ENCODE data around the gene SORCS2.

SORCS2 gene

GRCh38 chr4:7275067-7275466 is 82.7 kb downstream of the SORCS2 start:
- DNase-seq, result no peak

- no peak for DNase-seq
Measured at GRCh38 chr4:7275490-7276154, 83.3 kb downstream of the SORCS2 start.

- DNase-seq, result no peak
Measured at GRCh38 chr4:7276515-7276914, 84.2 kb downstream of the SORCS2 start.

GRCh38 chr4:7278071-7278765 is 85.9 kb downstream of the SORCS2 start:
- no peak for DNase-seq

GRCh38 chr4:7278981-7279380 is 86.6 kb downstream of the SORCS2 start:
- DNase-seq, result no peak

GRCh38 chr4:7279902-7280301 is 87.6 kb downstream of the SORCS2 start:
- no peak for DNase-seq

- DNase-seq, result no peak
Measured at GRCh38 chr4:7280926-7281690, 88.8 kb downstream of the SORCS2 start.

- DNase-seq, result no peak
Measured at GRCh38 chr4:7281691-7282665, 89.6 kb downstream of the SORCS2 start.

GRCh38 chr4:7282786-7283440 is 90.6 kb downstream of the SORCS2 start:
- no peak for DNase-seq

- DNase-seq, result no peak
Measured at GRCh38 chr4:7285244-7286094, 93.1 kb downstream of the SORCS2 start.

GRCh38 chr4:7286170-7286569 is 93.8 kb downstream of the SORCS2 start:
- no peak for DNase-seq

- no peak for DNase-seq
Measured at GRCh38 chr4:7286798-7287197, 94.5 kb downstream of the SORCS2 start.

- DNase-seq, result no peak
Measured at GRCh38 chr4:7287274-7287917, 95.1 kb downstream of the SORCS2 start.

GRCh38 chr4:7287918-7288280 is 95.6 kb downstream of the SORCS2 start:
- DNase-seq, result no peak

GRCh38 chr4:7288751-7289523 is 96.6 kb downstream of the SORCS2 start:
- DNase-seq, result no peak

GRCh38 chr4:7289589-7289988 is 97.3 kb downstream of the SORCS2 start:
- no peak for DNase-seq

- DNase-seq, result no peak
Measured at GRCh38 chr4:7291372-7292114, 99.2 kb downstream of the SORCS2 start.

GRCh38 chr4:7293703-7294102 is 101.4 kb downstream of the SORCS2 start:
- no peak for DNase-seq

GRCh38 chr4:7294176-7294756 is 101.9 kb downstream of the SORCS2 start:
- DNase-seq, result no peak

All from NCI-H510A (cell line).